ENCODE data around the gene ERGIC1.
A peak's percentile ranks its signal among the peaks of the same experiment; 100 is the strongest.
"Not testable (repeated sequence)": the region's sequence is repeated elsewhere in the genome, so short reads cannot be mapped to it uniquely, and the experiment has no call there.

Gene ERGIC1

GRCh38 chr5:172833686-172834414, at the start of gene ERGIC1:
Gene ERGIC1, plus strand, starts transcription at chr5:172834251. Its CDS starts 163 bp downstream, at chr5:172834414.
- DNase-seq (ENCODE audit: low read depth) = peak; percentile 57

GRCh38 chr5:172785429-172786088, 48.5 kb upstream of the ERGIC1 start:
- DNase-seq (ENCODE audit: low read depth) = no peak

GRCh38 chr5:172786736-172787462, 47.2 kb upstream of the ERGIC1 start:
- no peak for DNase-seq (ENCODE audit: low read depth)

- not testable (repeated sequence) for DNase-seq (ENCODE audit: low read depth)
These were observed 46.5 kb upstream of the ERGIC1 start for GRCh38 chr5:172787538-172787937.

GRCh38 chr5:172788771-172789686, 45.0 kb upstream of the ERGIC1 start:
- no peak for DNase-seq (ENCODE audit: low read depth)

GRCh38 chr5:172789687-172790495, 44.2 kb upstream of the ERGIC1 start:
- no peak for DNase-seq (ENCODE audit: low read depth)

- no peak for DNase-seq (ENCODE audit: low read depth)
These were observed 43.6 kb upstream of the ERGIC1 start for GRCh38 chr5:172790496-172790889.

GRCh38 chr5:172791286-172791685, 42.8 kb upstream of the ERGIC1 start:
- no peak for DNase-seq (ENCODE audit: low read depth)

GRCh38 chr5:172791726-172792445, 42.2 kb upstream of the ERGIC1 start:
- no peak for DNase-seq (ENCODE audit: low read depth)

- no peak for DNase-seq (ENCODE audit: low read depth)
These were observed 41.1 kb upstream of the ERGIC1 start for GRCh38 chr5:172792701-172793570.

GRCh38 chr5:172793577-172794488, 40.2 kb upstream of the ERGIC1 start:
- DNase-seq (ENCODE audit: low read depth) = no peak

- DNase-seq (ENCODE audit: low read depth) = no peak
These were observed 38.6 kb upstream of the ERGIC1 start for GRCh38 chr5:172795318-172795977.

- DNase-seq (ENCODE audit: low read depth) = no peak
These were observed 37.7 kb upstream of the ERGIC1 start for GRCh38 chr5:172796306-172796705.

GRCh38 chr5:172797771-172798191, 36.3 kb upstream of the ERGIC1 start:
- no peak for DNase-seq (ENCODE audit: low read depth)

GRCh38 chr5:172798422-172799215, 35.4 kb upstream of the ERGIC1 start:
- DNase-seq (ENCODE audit: low read depth) = no peak

- DNase-seq (ENCODE audit: low read depth) = no peak
These were observed 34.6 kb upstream of the ERGIC1 start for GRCh38 chr5:172799416-172799815.

GRCh38 chr5:172800088-172800551, 33.9 kb upstream of the ERGIC1 start:
- DNase-seq (ENCODE audit: low read depth) = no peak
